Inflammatory macrophage treated with lipopolysaccharide for 1 hour (primary cell): Measurements from ENCODE around the gene IL1F10.

ENCODE experiments used
- DNase-seq, 2 donors: peaks; one replicate each; pipeline ENCODE4 v3.0.0-alpha.2; 2020 to 2022

Gene IL1F10, protein sequence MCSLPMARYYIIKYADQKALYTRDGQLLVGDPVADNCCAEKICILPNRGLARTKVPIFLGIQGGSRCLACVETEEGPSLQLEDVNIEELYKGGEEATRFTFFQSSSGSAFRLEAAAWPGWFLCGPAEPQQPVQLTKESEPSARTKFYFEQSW

DNA sequence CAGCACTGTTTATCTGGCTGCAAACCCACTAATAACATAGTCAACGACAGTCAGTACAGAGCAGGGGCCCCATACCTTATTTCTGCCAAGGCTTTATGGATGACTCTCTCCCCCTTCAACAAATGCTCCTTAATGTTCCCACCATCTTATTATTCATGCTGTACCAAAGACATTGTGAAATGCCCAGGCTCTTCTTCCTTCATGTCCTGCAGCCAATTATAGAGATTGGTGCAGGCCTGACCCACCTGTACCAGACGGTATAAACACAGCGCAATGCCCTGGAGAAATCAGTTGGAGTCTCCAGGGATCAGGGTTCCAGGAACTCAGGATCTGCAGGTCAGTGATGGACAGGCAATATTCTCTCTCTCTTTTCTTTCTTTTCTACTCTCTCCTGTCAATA lies at the start of gene IL1F10:
TSS of gene IL1F10 (plus strand) at position 290 of the 400 bp plus-strand sequence. CDS start 4,769 bp downstream, outside the sequence.
- no peak for DNase-seq

DNA sequence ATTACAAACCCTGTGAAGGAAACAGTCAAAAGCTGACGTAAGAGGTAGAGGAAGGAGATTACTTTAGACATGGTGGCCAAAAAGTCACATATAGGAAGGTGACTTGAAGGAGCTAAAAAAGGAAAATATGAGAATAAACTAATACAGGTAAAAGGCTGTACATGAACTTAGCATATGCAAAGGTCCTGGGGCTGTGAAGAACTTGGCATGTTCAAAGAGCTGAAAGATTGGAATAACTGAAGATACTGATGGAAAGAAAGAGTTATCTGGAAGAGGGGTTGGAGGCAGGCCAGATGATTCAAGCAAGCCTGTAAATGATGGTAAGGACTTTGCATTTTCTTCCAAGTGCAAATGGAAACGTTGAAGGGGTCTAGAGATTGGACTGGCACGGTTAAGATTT lies 49.3 kb upstream of the IL1F10 start:
- no peak for DNase-seq

DNA sequence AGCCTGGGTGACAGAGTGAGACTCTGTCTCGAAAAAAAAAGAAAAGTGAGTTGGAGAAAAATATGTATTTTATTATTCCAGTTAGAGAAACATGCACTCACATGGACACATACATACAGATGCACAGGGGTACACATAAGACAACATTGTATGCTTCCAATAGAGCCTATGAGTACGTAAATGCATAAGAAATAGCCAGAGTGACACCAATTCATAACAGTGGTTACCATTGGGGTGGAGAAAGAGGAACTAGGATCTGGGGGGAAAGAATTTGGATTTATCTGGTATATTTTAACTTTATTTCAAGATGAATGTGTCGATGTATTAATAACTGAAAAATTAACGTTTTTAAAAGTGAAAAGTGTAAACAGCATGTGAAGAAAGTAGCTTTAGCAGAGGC lies 46.5 kb upstream of the IL1F10 start:
- DNase-seq = no peak

DNA sequence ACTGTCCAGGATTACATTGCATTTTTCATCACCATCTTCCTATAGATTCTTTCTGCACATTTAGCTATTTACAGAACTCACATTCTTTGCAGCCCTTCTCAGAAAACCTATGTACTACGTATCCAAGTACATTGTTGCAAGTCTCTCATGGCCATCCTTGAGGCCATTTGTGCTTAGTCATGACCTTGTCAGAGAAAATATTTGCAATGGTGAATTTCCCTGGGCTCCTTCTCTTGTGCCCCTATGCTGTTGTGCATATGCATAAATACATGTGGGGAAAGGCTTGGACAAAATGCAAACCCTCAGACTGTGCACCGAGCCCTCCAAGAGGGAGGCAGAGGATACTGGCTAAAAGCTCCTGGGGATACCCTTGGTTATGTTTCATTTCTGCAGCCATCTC lies 43.0 kb upstream of the IL1F10 start:
- DNase-seq = no peak

DNA sequence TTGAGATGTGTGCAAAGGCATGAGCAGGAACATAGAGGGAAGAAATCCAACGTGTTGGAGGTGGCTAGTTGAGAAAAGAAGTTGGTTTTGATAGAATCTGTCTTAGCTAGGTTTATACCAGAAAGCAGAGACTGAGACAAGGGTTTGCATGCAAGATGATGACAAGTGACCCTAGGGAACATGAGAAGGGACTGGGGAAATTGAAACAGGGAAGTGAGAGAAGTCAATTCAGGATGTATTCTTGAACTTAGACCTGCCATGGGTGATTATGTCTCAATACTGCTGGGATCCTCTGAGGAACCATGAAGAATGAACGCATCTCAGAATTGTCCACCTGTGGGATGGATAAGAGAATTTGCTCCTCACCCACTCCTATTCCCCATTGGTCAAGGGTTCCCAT lies 42.0 kb upstream of the IL1F10 start:
- peak; percentile 41 to 54 for DNase-seq

DNA sequence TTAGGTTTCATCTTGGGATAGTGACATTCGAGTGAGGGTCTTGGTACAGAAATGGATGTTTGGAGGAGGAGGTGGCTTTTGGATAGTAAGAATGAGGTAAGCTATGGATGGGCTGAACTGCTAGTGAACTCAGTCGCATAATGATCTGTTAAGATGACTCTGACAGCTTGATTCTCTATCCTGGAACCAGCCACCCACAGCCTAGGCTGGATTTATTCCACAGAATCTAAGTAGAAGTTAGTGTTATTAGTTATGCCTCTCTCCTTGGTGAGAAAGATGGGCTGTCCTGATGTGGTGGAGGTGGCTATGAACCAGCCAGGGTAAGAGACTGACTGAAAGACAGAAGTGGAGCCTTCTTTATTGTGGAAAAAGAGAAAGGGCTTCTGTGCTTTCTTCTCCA lies 40.1 kb upstream of the IL1F10 start:
- no peak for DNase-seq

DNA sequence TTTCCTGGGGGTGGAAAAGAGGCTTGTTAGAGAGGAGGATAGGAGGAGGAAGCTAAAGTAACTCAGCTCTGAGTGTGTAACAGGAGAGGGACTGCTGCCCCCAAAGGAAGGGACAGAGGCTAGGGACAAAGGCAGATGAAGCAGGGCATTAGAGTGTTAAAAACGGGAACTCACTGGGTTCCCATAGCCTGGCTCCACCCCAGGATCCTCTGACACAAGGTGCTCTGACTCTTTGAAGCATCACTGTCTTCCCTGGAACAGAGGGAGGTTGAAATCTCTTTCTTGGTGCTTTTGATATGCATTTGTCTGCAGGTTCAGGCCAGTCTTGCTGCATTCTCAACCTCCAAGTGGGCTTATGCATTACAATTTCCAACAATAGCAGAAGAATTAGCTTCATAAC lies 39.7 kb upstream of the IL1F10 start:
- peak in 1 of 2 donors; percentile 14 for DNase-seq

DNA sequence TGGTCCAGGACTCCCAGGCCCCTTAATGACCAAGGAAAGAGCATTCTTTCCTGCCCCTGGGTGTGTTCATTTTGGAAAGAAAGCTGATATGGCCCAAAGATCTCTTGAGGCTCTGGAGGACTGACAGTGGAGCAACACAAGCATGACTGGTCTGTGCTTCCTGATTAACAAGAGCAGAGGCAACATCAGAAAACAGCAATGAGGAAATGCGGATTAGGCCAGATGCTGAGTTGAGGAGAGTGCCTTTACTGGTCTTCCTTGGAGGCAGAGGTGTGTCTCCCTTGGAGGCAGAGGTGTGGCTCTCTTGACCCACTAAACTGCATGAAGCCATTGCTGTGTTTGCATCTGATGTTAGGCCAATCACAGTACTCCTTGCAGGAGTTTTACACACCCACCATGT lies 35.0 kb upstream of the IL1F10 start:
- DNase-seq = peak in 1 of 2 donors; percentile 41

DNA sequence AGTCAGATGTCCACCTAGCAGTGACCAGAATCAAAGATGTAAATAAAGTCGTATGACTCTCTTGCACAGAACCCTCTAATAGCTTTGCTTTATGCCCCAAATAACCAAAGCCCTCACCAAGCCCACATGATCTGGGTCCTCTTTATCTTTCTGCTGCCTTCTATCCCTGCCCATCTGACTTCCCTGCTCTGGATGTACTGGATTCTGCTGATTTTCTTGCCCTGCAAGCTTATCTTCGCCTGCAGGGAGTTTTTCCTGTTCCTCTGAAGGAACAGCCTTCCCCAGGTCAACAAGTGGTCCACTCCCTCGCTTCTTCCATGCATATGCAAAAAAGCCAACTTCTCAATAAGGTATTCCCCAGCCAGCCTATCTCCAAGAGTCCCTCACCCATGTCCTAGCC lies 33.8 kb upstream of the IL1F10 start:
- no peak for DNase-seq

DNA sequence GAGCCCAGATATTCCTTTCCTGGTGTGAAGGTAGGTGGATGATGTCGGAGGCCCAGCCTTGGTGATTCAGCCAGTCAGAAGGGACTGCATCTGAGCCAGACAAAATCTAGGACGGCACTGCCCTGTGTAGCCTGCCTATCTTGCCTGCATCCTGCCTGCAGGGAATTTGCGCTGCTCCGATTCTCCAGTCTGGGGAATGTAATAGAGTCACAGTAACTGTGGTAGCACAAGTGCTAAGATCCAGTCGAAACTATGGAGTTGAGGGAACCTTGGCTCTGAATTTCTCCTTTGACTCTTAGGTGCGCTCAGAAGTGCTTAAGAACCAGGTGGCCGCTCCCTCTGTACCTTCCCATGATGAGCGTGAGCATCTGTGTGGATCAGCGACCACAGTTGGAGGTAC lies 31.0 kb upstream of the IL1F10 start:
- no peak for DNase-seq

DNA sequence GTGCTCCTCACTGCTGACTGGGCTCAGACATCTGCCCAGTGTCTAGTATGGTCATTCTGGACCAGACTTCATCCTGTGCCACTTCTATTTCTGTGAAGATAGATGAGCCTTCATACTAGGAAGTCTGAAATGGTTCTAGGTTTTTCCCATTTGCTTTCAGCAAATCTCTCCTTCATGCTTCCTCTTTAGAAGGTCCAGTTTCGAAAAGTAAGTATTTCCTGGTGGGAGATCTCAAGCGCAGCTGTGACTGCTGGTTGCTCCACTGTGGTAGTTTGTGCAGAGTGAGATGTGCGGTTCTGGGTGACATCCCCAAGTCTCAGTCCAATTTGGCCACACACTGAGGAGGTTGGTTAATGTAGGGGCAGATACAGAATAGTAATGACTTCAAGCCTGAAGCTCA lies 29.5 kb upstream of the IL1F10 start:
- peak; percentile 59 to 80 for DNase-seq

DNA sequence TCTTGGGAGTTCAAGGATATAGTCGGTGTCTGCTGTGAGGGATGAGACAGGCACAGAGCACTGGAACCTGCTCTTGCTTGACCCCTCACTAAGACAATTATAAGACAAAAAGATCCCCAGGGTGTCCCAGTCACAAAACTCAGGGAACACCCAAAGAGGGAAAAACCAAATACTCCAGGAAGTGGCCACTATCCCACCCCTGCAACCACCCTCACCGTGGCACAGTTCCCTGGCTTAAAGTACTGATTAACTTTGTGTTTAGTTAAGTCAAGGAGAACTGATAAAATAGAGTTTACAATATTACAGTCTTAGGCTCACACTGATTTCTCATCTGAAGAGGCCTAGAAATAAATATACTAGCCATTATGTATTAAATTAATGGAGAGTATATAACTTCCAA lies 28.6 kb upstream of the IL1F10 start:
- DNase-seq = peak in 1 of 2 donors; percentile 55

DNA sequence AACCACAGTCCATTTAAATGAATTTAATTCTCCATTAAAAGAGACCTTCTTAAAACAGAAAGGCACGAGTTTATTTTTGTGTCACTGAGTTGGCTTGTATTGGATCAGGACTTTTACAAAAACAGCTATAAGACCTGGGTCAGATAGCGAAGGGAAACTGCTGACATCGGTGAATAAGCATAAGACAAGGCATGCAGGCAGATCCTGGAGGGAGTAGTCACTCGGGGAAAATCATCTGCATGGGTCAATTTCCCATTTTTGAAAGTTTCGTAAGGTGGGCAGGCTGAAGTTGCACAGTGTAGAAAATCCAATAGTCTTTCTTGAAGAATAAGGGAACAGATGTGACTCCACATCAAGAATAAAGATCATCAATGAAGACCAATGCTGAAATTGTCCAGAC lies 28.1 kb upstream of the IL1F10 start:
- DNase-seq = peak; percentile 54 to 95

DNA sequence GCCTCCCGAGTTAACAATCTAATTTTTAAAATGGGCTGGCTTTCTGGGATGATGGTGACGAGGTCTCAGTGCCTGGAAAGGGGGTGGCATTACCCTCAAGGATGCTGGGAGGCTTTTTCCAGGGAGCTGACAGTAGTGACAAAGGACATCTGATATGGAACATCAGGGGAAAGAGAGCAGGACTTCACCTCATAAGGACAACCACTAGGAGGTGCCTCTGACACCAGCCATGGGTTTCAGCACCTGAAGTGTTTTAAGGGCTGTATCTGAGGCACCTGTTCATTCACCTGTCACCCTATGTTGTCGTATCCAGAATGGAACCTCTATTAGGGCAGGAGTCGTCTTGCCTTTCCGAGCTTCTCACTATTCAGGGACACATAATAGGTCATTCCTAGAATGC lies 25.9 kb upstream of the IL1F10 start:
- DNase-seq = no peak

DNA sequence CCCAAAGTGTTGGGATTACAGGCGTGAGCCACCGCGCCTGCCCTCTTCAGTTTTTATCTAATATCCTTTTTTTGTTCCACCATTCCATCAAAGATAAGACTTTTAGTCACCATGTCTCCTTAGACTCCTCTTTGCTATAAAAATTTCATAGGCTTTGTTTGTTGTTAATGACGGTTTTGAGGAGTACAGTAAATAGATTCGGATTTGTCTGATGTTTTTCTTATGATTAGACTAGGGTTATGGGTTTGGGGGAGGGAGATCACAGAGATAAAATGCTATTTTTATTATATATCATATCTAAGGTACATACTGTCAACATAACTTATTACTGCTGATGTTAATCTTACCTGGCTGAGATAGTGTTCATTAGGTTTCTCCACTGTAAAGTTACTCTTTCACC lies 21.3 kb upstream of the IL1F10 start:
- DNase-seq = no peak

DNA sequence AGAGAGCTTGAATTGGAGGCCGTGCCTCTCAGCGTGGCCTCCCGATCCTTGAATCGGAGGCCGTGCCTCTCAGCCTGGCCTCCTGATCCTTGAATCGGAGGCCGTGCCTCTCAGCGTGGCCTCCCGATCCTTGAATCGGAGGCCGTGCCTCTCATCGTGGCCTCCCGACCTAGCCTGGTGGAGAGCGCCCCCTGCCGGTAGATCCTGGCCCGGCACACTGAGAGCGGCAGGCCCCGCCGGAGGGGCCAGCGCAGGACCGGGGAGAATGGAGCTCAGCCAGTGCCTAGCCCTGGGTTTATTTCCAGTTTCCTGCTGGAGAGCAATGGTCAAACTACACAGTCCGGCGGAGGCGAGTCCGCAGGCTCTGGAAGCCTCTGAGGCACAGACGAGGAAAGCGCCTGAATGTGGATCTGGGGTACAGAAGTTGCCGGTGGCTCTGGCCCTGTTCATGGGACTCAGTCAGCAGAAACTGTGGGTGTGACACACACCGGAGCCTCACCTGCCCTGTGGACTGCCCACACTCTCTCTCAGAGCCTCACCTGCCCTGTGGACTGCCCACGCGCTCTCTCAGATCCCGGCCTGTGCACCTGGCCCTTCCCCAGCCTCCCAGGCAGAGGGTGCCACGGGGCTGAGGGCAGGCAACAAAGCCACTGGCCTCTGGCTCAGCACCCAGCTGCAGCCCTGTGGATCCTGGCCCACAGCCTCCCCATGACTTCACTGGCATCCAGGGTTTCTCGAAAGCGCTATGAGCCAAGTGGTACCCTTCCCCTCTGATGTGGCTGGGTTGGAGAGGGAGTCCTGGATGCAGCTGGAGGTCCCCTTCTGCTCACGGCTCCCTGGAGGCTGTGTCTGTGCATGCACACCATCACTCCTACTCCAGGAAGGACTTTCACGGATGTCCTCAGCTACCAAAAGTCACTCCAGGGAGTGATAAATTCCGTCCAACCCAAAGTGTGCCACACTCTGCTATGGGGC lies 16.6 kb upstream of the IL1F10 start:
- no peak for DNase-seq

DNA sequence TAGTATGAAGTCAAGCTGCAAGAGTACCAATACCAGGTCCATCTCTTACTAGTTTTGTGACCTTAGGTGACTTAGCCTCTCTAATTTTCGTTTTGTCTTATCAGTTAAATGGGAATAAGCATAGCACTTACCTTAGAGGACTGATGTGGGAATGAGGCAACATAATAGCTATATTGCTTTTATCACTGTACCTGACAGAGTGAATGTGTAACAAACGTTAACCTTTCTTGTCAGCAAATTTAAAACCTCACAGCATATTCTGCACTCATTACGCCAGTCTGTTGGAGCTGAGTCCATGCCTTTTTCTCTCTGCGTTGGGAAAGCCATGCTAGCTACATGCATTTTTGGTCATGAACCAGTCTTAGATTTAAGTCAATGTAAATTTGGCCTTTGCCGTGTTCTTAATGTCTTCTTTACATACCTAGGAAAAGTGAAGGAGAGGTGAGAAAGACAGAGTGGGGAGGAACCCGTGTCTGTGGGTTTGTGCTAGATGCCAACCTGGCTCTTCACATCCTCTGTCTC lies 15.3 kb upstream of the IL1F10 start, which contains the start of gene IL36B:
TSS of gene IL36B (minus strand) at position 472 of the 522 bp plus-strand sequence.
- DNase-seq = no peak

DNA sequence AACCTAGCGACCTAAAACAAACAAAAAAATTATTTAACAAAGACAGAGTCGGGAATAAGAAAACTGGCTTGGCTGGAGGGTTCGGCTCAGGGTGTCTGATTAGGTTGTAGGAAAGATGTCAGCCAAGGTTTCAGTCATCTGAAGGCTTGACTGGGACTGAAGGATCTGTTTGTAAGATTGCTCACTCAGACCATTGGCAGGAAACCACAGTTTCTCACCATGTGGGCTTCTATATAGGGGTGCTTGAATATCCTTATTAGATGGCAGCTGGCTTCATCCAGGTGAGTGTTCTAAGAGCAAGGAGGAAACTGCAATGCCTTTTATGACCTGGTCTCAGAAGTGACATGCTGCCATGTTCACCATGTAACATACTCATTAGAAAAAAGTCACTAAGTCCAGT lies 14.1 kb upstream of the IL1F10 start:
- DNase-seq = no peak

DNA sequence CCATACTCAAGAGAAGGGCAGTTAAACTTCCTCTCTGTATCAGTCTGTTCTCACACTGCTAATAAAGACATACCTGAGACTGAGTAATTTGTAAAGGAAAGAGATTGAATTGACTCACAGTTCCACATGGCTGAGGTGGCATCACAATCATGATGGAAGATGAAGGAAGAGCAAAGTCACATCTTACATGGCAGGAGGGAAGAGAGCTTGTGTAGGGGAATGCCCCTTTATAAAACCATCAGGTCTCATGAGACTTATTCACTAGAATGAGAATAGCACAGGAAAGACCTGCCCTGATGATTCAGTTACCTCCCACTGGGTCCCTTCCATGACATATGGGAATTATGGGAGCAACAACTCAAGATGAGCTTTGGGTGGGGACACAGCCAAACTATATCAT lies 13.7 kb upstream of the IL1F10 start:
- DNase-seq = peak; percentile 55 to 82

DNA sequence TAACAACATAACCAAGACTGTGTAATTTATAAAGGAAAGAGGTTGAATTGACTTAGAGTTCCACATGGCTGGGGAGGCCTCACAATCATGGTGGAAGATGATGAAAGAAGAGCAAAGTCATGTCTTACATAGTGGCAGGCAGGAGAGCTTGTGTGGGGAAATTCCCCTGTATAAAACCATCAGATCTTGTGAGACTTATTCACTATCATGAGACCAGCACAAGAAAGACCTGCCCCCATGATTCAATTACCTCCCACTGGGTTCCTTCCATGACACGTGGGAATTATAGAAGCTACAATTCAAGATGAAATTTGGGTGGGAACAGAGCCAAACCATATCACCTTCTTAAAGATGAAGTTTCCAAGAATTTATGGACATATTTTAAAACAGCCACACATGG lies 11.2 kb upstream of the IL1F10 start:
- peak; percentile 78 to 95 for DNase-seq

DNA sequence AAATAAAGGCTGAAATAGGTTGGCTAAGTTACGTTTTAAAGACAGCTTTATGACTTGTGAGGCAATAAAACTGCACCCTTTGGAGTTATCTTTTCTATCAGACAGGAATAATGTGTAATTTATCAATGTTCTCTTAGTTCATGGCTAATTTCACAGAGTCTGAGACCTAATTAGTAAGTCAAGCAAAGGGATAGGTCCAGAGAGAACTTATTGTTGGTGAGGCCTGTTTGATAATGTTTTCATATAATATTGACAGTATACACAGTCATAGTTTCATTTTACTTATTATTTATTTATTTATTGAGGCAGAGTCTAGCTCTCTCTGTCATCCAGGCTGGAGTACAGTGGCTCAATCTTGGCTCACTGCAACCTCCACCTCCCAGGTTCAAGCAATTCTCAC lies 10.7 kb upstream of the IL1F10 start:
- DNase-seq = no peak

DNA sequence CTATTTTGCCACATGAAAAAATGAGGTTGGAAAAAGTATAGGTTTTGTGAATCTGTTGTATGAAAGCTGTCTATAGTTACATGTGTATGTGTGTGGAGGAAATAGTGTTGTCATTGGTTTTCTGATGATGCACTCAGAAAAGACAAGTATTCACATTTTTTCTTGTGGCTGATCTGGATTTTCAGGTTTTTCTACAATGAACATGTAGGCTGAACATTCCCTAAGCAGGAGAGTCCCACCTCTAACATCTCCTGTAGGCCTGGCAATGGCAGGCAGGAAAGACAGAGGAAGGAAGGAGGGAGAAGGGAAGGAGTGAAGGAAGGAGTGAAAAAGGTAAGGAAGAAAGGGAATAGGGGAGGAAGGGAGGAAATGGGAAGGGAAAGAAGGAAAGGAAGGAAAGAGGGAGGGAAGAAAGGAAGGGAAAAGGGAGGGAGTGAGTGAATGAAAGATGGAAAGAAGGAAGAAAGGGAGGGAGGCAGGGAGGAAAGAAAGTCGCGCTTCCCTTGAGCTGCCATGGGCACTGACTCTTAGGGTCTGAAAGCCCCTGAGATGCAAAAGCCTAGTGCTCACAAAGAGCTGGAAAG lies 9.3 kb upstream of the IL1F10 start:
- DNase-seq = no peak
